Measurements from ENCODE around the gene AKAP5.
"Not testable (repeated sequence)": the region's sequence is repeated elsewhere in the genome, so short reads cannot be mapped to it uniquely, and the experiment has no call there.

AKAP5 gene

DNA sequence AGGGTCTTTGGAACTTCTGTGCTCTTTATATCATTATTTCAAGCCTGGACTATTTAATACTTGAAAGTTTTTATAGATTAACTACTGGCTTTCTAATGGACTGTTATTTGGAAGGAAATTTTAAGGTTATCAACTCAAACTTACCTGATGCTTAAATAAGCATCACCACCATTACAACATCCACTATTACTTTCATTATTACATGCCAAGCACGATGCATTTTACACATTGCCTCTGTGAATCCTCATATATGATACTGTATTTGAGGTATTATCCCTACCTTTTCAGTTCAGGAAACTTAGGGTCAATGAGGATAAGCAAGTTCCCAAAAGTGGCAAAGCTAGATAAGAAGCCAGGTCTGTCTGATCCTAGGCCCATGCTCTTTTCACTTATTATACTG, 51.7 kb downstream of the AKAP5 start:
- Histone ChIP-seq H3K9me2 (replicated peaks; ENCODE audit: insufficient read depth, low read length) (no peaks in the 10 kb centered on the region), H3K27me3 (ENCODE audit: low read length) (no peaks in the 10 kb centered on the region), H4K20me1 (ENCODE audit: low read depth, low read length) (peaks cover 57% of the 10 kb centered on the region)

DNA sequence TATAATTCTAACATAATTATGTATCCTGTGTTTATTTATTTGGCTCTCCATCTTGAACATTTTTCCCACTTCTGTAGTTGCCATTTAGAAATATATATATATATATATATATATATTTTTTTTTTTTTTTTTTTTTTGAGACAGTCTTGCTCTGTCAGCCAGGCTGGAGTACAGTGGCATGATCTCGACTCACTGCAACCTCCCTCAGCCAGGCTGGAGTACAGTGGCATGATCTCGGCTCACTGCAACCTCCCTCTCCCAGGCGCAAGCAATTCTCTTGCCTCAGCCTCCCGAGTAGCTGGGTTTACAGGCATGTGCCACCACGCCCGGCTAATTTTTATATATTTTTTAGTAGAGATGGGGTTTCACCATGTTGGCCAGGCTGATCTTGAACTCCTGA, 52.4 kb downstream of the AKAP5 start:
- H3K27me3 ChIP-seq (ENCODE audit: low read length); H3K9me3 ChIP-seq (ENCODE audit: insufficient read depth, low read length); H3K9me2 ChIP-seq (replicated peaks; ENCODE audit: insufficient read depth, low read length); H3K4me3 ChIP-seq (ENCODE audit: insufficient read depth, low read length, poor library complexity, severe bottlenecking); H3K9ac ChIP-seq (ENCODE audit: low read length); H3K27ac ChIP-seq (ENCODE audit: low read depth, low read length); H2AFZ ChIP-seq (ENCODE audit: low read depth, low read length, severe bottlenecking); H3K4me2 ChIP-seq (ENCODE audit: low read depth, low read length, poor library complexity, severe bottlenecking): not testable (repeated sequence)
- peaks cover 11% of the 10 kb centered on the region; the same call in 1 of the 2 replicates for H3F3A ChIP-seq (ENCODE audit: insufficient read depth)
- peaks cover 55% of the 10 kb centered on the region for H4K20me1 ChIP-seq (ENCODE audit: low read depth, low read length)
- H3K36me3 ChIP-seq (ENCODE audit: low read length), result peaks cover 24% of the 10 kb centered on the region
- H3K79me2 ChIP-seq (ENCODE audit: insufficient read depth, low read length), result peaks cover 100% of the 10 kb centered on the region

More for the DNA sequence above, 51.7 kb downstream of the AKAP5 start:
- H3K79me2 ChIP-seq (ENCODE audit: insufficient read depth, low read length), result peaks cover 100% of the 10 kb centered on the region
- no peak overlapping the region for H3K4me2 ChIP-seq (ENCODE audit: low read depth, low read length, poor library complexity, severe bottlenecking)
- H3K9ac ChIP-seq (ENCODE audit: low read length), result no peak overlapping the region
- no peaks in the 10 kb centered on the region for H3K9me3 ChIP-seq (ENCODE audit: insufficient read depth, low read length)
- H3F3A ChIP-seq (ENCODE audit: insufficient read depth), result peaks cover 11% of the 10 kb centered on the region; the same call in 1 of the 2 replicates
- no peak overlapping the region for H3K27ac ChIP-seq (ENCODE audit: low read depth, low read length)
- TF ChIP-seq, protein P1, sequence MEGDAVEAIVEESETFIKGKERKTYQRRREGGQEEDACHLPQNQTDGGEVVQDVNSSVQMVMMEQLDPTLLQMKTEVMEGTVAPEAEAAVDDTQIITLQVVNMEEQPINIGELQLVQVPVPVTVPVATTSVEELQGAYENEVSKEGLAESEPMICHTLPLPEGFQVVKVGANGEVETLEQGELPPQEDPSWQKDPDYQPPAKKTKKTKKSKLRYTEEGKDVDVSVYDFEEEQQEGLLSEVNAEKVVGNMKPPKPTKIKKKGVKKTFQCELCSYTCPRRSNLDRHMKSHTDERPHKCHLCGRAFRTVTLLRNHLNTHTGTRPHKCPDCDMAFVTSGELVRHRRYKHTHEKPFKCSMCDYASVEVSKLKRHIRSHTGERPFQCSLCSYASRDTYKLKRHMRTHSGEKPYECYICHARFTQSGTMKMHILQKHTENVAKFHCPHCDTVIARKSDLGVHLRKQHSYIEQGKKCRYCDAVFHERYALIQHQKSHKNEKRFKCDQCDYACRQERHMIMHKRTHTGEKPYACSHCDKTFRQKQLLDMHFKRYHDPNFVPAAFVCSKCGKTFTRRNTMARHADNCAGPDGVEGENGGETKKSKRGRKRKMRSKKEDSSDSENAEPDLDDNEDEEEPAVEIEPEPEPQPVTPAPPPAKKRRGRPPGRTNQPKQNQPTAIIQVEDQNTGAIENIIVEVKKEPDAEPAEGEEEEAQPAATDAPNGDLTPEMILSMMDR (IDR thresholded peaks at IDR 0.05; ENCODE audit: insufficient read depth, low read length, poor library complexity, severe bottlenecking), result no peak
- TF ChIP-seq EZH2phosphoT487 (conservative IDR thresholded peaks at IDR 0.05; ENCODE audit: low read length), result no peak
- peaks cover 21% of the 10 kb centered on the region for H3K36me3 ChIP-seq (ENCODE audit: low read length)
- H2AFZ ChIP-seq (ENCODE audit: low read depth, low read length, severe bottlenecking), result no peak overlapping the region
- no peak overlapping the region for H3K4me3 ChIP-seq (ENCODE audit: insufficient read depth, low read length, poor library complexity, severe bottlenecking)

DNA sequence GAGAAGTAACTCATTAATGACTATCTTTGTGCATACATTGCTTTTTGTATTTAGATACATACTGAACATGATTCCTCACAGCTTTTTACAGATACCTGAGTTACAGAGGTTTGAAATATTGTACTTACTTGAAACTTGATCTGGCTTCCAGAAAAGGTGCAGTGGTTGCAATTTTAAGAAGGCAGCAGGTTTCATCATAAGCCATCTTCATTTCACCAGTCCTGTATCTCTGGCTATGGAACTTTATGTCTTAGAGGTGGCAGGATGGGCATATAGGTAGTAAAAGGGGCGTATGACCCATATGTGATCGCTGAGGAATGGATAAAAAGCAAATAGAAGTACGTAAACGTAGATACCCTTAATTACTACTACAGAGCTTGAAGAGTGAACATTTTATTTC, 52.9 kb downstream of the AKAP5 start:
- Histone ChIP-seq H3K9me3 (ENCODE audit: insufficient read depth, low read length) (no peaks in the 10 kb centered on the region), H3F3A (ENCODE audit: insufficient read depth) (peaks cover 14% of the 10 kb centered on the region; the same call in 1 of the 2 replicates), H3K4me2 (ENCODE audit: low read depth, low read length, poor library complexity, severe bottlenecking) (no peak overlapping the region), H3K79me2 (ENCODE audit: insufficient read depth, low read length) (peaks cover 100% of the 10 kb centered on the region), H3K9me2 (replicated peaks; ENCODE audit: insufficient read depth, low read length) (no peaks in the 10 kb centered on the region), H2AFZ (ENCODE audit: low read depth, low read length, severe bottlenecking) (no peak overlapping the region), H3K27ac (ENCODE audit: low read depth, low read length) (no peak overlapping the region), H3K27me3 (ENCODE audit: low read length) (no peaks in the 10 kb centered on the region), H4K20me1 (ENCODE audit: low read depth, low read length) (peaks cover 55% of the 10 kb centered on the region), H3K36me3 (ENCODE audit: low read length) (peaks cover 24% of the 10 kb centered on the region), H3K9ac (ENCODE audit: low read length) (no peak overlapping the region), H3K4me3 (ENCODE audit: insufficient read depth, low read length, poor library complexity, severe bottlenecking) (no peak overlapping the region)
- no peak for TF ChIP-seq EZH2phosphoT487 (conservative IDR thresholded peaks at IDR 0.05; ENCODE audit: low read length)
- TF ChIP-seq, protein P1 (IDR thresholded peaks at IDR 0.05; ENCODE audit: insufficient read depth, low read length, poor library complexity, severe bottlenecking), result no peak

DNA sequence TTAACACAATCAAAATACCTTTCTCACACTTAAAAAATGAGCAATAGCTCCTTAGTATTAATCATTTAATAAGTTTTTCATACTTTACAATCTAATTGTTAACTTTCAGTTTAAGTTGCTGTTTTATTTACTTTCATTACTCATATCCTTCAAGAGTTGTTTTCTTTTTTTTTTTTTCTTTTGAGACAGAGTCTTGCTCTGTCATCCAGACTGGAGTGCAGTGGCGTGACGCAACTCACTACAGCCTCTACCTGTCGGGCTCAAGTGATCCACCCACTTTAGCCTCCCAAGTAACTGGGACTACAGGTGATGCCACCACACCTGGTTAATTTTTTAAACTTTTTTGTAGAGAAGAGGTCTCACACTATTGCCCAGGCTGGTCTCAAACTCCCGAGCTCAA, 55.4 kb downstream of the AKAP5 start:
- Histone ChIP-seq H3K9me3 (ENCODE audit: insufficient read depth, low read length) (no peaks in the 10 kb centered on the region), H3K27ac (ENCODE audit: low read depth, low read length) (no peak overlapping the region), H3K27me3 (ENCODE audit: low read length) (no peaks in the 10 kb centered on the region), H3K9ac (ENCODE audit: low read length) (no peak overlapping the region), H3K9me2 (replicated peaks; ENCODE audit: insufficient read depth, low read length) (no peaks in the 10 kb centered on the region), H3K79me2 (ENCODE audit: insufficient read depth, low read length) (peaks cover 84% of the 10 kb centered on the region), H3K4me3 (ENCODE audit: insufficient read depth, low read length, poor library complexity, severe bottlenecking) (no peak overlapping the region), H3K36me3 (ENCODE audit: low read length) (peaks cover 45% of the 10 kb centered on the region), H3F3A (ENCODE audit: insufficient read depth) (peaks cover 28% of the 10 kb centered on the region; the same call in 1 of the 2 replicates), H3K4me2 (ENCODE audit: low read depth, low read length, poor library complexity, severe bottlenecking) (no peak overlapping the region), H4K20me1 (ENCODE audit: low read depth, low read length) (peaks cover 57% of the 10 kb centered on the region), H2AFZ (ENCODE audit: low read depth, low read length, severe bottlenecking) (no peak overlapping the region)
- TF ChIP-seq EZH2phosphoT487 (conservative IDR thresholded peaks at IDR 0.05; ENCODE audit: low read length), result no peak
- TF ChIP-seq, protein P1 (IDR thresholded peaks at IDR 0.05; ENCODE audit: insufficient read depth, low read length, poor library complexity, severe bottlenecking), result no peak
